GM23338 (cell line): ENCODE measurements around the gene CNTNAP1. TPM values are rescaled to one million over a fixed set of nuclear protein-coding genes. Genes with fewer than 3 reads are reported as not detected.
A peak's percentile ranks its signal among the peaks of the same experiment; 100 is the strongest.

Source experiments
- ATAC-seq: fragments of 200-7000 bp; cut with Tn5 transposase; 3 replicates; pipeline ENCODE4 v1.9.1; 2020
- DNase-seq: peaks from one replicate; pipeline ENCODE4 v3.0.0-alpha.2; 2015; ENCODE audit warnings: low spot score
- H2AFZ ChIP-seq: fragments of 200-600 bp; sonication (generic); 2 replicates; pipeline ENCODE4 v1.8.0; 2016; ENCODE audit warnings: antibody characterized with exemption, mild to moderate bottlenecking, moderate library complexity
- H3F3A ChIP-seq: fragments of 200-600 bp; sonication (generic); replicated peaks from 2 replicates; pipeline ENCODE4 v1.8.0; 2017; ENCODE audit warnings: antibody characterized with exemption, mixed run types, low read depth
- H3K27ac ChIP-seq: fragments of 200-600 bp; sonication (generic); 2 replicates; pipeline ENCODE4 v1.6.1; 2016; ENCODE audit warnings: low read depth
- H3K27me3 ChIP-seq: fragments of 200-600 bp; sonication (generic); 2 replicates; pipeline ENCODE4 v1.8.0; 2016; ENCODE audit warnings: mild to moderate bottlenecking, mixed run types, moderate library complexity; ENCODE audit not compliant: insufficient read depth
- H3K36me3 ChIP-seq: fragments of 200-600 bp; sonication (generic); 2 replicates; pipeline ENCODE4 v1.8.0; 2016; ENCODE audit warnings: mild to moderate bottlenecking; ENCODE audit not compliant: insufficient read depth
- H3K4me1 ChIP-seq: fragments of 200-600 bp; sonication (generic); 2 replicates; pipeline ENCODE4 v1.8.0; 2016; ENCODE audit warnings: mild to moderate bottlenecking, moderate library complexity; ENCODE audit not compliant: insufficient read depth
- H3K4me2 ChIP-seq: fragments of 200-600 bp; sonication (generic); 2 replicates; pipeline ENCODE4 v1.7.1; 2017; ENCODE audit warnings: mixed run types
- H3K4me3 ChIP-seq: fragments of 200-600 bp; sonication (generic); 2 replicates; pipeline ENCODE4 v1.6.1; 2016; ENCODE audit warnings: mixed run types
- H3K79me2 ChIP-seq: fragments of 200-600 bp; sonication (generic); replicated peaks from 2 replicates; pipeline ENCODE4 v1.8.0; 2017; ENCODE audit warnings: mild to moderate bottlenecking; ENCODE audit not compliant: insufficient read depth
- H3K9me2 ChIP-seq: fragments of 200-600 bp; sonication (generic); 2 replicates; pipeline ENCODE4 v1.8.0; 2017; ENCODE audit not compliant: insufficient read depth
- H4K20me1 ChIP-seq: fragments of 200-600 bp; sonication (generic); replicated peaks from 2 replicates; pipeline ENCODE4 v1.8.0; 2017; ENCODE audit warnings: mild to moderate bottlenecking; ENCODE audit not compliant: insufficient read depth
- H3K27ac Mint-ChIP-seq: 2 replicates; pipeline ENCODE4 v1.8.0; 2020; ENCODE audit warnings: inconsistent platforms, mild to moderate bottlenecking, moderate library complexity, mixed read lengths
- H3K27me3 Mint-ChIP-seq: 3 replicates; pipeline ENCODE4 v1.8.0; 2022; ENCODE audit warnings: low read depth, mild to moderate bottlenecking, moderate library complexity, mixed read lengths, inconsistent platforms; ENCODE audit not compliant: insufficient read depth, poor library complexity
- H3K36me3 Mint-ChIP-seq: 3 replicates; pipeline ENCODE4 v1.8.0; 2021; ENCODE audit warnings: low read depth, mild to moderate bottlenecking, inconsistent platforms, moderate library complexity, mixed read lengths
- H3K4me1 Mint-ChIP-seq: 3 replicates; pipeline ENCODE4 v1.8.0; 2020; ENCODE audit warnings: mild to moderate bottlenecking, inconsistent platforms, mixed read lengths
- H3K4me3 Mint-ChIP-seq: 3 replicates; pipeline ENCODE4 v1.8.0; 2021; ENCODE audit warnings: moderate library complexity, mild to moderate bottlenecking, inconsistent platforms, mixed read lengths
- H3K9me3 Mint-ChIP-seq: 3 replicates; pipeline ENCODE4 v1.8.0; 2020; ENCODE audit warnings: moderate library complexity, mild to moderate bottlenecking, inconsistent platforms, mixed read lengths
- CREB1 ChIP-seq: fragments of 250-450 bp; sonication (Bioruptor Pico); IDR thresholded peaks from 2 replicates; pipeline ENCODE4 v1.5.0; 2020; ENCODE audit warnings: low read depth, mild to moderate bottlenecking, moderate library complexity
- CTCF ChIP-seq, 2 experiments: fragments of 200-600 bp in 1 of 2; sonication (generic) in 1 of 2; conservative IDR thresholded peaks; 2 replicates each; pipeline versions ENCODE4 v1.5.1 to v1.6.1; 2016 to 2017; ENCODE audit warnings: antibody characterized with exemption in 2 of 2, low read depth in 2 of 2, mild to moderate bottlenecking in 2 of 2, moderate library complexity in 1 of 2
- ETS1 ChIP-seq: IDR thresholded peaks from 2 replicates; pipeline ENCODE4 v1.6.1; 2016; ENCODE audit warnings: antibody characterized with exemption
- EZH2 ChIP-seq: fragments of 200-600 bp; sonication (generic); IDR thresholded peaks from one replicate; pipeline ENCODE4 v1.8.0; 2017; ENCODE audit warnings: antibody characterized with exemption, mild to moderate bottlenecking, low read depth; ENCODE audit not compliant: unreplicated experiment
- EZH2phosphoT487 ChIP-seq: fragments of 200-600 bp; sonication (generic); IDR thresholded peaks from one replicate; pipeline ENCODE4 v1.8.1; 2018; ENCODE audit warnings: antibody characterized with exemption; ENCODE audit not compliant: unreplicated experiment
- JUNB ChIP-seq: IDR thresholded peaks from one replicate; pipeline ENCODE4 v1.6.1; 2016; ENCODE audit warnings: antibody characterized with exemption; ENCODE audit not compliant: unreplicated experiment
- NANOG ChIP-seq: IDR thresholded peaks from 2 replicates; pipeline ENCODE4 v1.6.1; 2016; ENCODE audit warnings: antibody characterized with exemption, borderline replicate concordance
- POLR2AphosphoS5 ChIP-seq: IDR thresholded peaks from 2 replicates; pipeline ENCODE4 v1.6.1; 2016; ENCODE audit warnings: antibody characterized with exemption, low read depth
- REST ChIP-seq: IDR thresholded peaks from one replicate; pipeline ENCODE4 v1.6.1; 2018; ENCODE audit warnings: antibody characterized with exemption; ENCODE audit not compliant: unreplicated experiment
- STAT1 ChIP-seq: IDR thresholded peaks from one replicate; pipeline ENCODE4 v1.6.1; 2016; ENCODE audit warnings: antibody characterized with exemption; ENCODE audit not compliant: unreplicated experiment
- ZNF114 ChIP-seq: fragments of 250-450 bp; sonication (Bioruptor Pico); IDR thresholded peaks from 2 replicates; pipeline ENCODE4 v1.5.0; 2020; ENCODE audit warnings: mild to moderate bottlenecking, moderate library complexity
- ZNF331 ChIP-seq: fragments of 250-450 bp; sonication (Bioruptor Pico); IDR thresholded peaks from 2 replicates; pipeline ENCODE4 v1.5.0; 2020; ENCODE audit warnings: low read depth, mild to moderate bottlenecking, moderate library complexity
- polyA plus RNA-seq: library from polyadenylated mRNA; unstranded; fragments of >200 nt; fragmentation: Nextera tagmentation; extraction: Ambion mirVana; gene quantifications from 2 replicates; pipeline ENCODE4 v1.2.1, GENCODE V29; 2016
- total RNA-seq: library from RNA; depleted of rRNA; stranded (reverse); fragments of >200 nt; shearing (Covaris generic); gene quantifications from 2 replicates; pipeline ENCODE4 v1.2.3, GENCODE V29; 2014

CNTNAP1 gene
- total and polyA plus RNA-seq, 2 experiments from 2014 or later: 1.3 to 5.0 TPM

- no peak for TF ChIP-seq REST
Measured at GRCh38 chr17:42640121-42640520, 42.2 kb upstream of the CNTNAP1 start (continued).

DNA sequence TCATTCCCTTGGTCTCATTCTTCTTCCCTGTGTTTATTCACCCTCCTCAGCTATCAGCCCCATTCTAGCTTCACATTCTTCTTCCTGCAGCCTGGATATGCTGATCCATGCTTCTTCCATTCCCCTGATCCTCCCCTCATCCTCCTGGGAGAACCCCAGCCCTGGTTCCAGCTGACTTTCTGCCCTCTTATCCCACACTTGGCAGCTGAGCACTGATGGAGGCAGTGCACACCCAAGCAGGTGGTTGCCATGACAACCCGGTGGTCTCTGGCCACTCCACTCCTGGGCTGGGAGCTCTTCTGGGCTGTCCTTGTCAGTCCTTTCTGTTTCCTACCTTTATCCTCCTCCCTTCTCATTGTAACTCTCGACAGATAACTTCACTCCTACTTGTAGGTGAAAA is 40.0 kb upstream of the CNTNAP1 start:
- Histone ChIP-seq H3K27ac (no peak overlapping the region), H2AFZ (peak overlapping the region; percentile 93), H3F3A (no peaks in the 10 kb centered on the region), H3K4me2 (no peak overlapping the region), H3K9me2 (no peaks in the 10 kb centered on the region), H3K79me2 (no peaks in the 10 kb centered on the region), H3K36me3 (no peaks in the 10 kb centered on the region), H3K4me1 (peaks cover 5% of the 10 kb centered on the region; the same call in 1 of the 2 replicates), H4K20me1 (no peaks in the 10 kb centered on the region), H3K4me3 (no peak overlapping the region), H3K27me3 (no peaks in the 10 kb centered on the region)
- peak; percentile 67 for ATAC-seq
- peak; percentile 53 for DNase-seq
- Mint-ChIP-seq H3K27me3 (peaks cover 8% of the 10 kb centered on the region), H3K9me3 (no peaks in the 10 kb centered on the region), H3K4me1 (peaks cover 8% of the 10 kb centered on the region), H3K27ac (no peak overlapping the region), H3K36me3 (no peaks in the 10 kb centered on the region), H3K4me3 (no peak overlapping the region)
- no peak for TF ChIP-seq ZNF114 (CRISPR knock-in tag)
- no peak for TF ChIP-seq NANOG
- TF ChIP-seq CREB1: no peak

DNA sequence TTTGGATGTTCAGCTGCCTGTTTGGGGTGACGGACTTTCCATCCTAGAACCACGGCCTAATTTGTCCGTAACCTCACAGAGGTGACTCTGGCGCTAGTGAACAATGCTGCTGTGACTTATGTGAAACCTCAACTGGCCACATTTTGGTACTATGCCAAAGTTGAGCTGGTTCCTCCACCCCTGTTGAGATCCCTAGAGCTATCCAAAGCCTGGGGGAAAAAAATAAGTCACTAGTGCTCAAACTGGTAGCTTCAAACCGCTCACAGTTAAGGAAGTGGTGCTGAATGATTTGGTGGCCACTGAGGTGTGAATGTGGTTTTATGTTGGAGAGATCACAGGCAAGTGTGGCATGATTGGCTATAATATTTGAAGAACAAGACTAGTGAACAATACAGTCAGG is 34.6 kb upstream of the CNTNAP1 start:
- peaks cover 2% of the 10 kb centered on the region; the same call in 2 of the 3 replicates for H3K4me1 Mint-ChIP-seq
- no peak for DNase-seq
- H3K79me2 ChIP-seq: no peaks in the 10 kb centered on the region
- no peaks in the 10 kb centered on the region; the same call in 2 of the 3 replicates for H3K9me3 Mint-ChIP-seq
- peaks cover 3% of the 10 kb centered on the region; the same call in 1 of the 2 replicates for H3K4me1 ChIP-seq
- H4K20me1 ChIP-seq: no peaks in the 10 kb centered on the region
- H3K36me3 Mint-ChIP-seq: no peaks in the 10 kb centered on the region
- peaks cover 11% of the 10 kb centered on the region for H3K27me3 Mint-ChIP-seq
- no peak for ATAC-seq
- H3K36me3 ChIP-seq: no peaks in the 10 kb centered on the region
- H3K4me2 ChIP-seq: no peak overlapping the region
- no peaks in the 10 kb centered on the region for H3K9me2 ChIP-seq
- no peak overlapping the region for H3K27ac Mint-ChIP-seq
- H3K27me3 ChIP-seq: no peaks in the 10 kb centered on the region
- no peaks in the 10 kb centered on the region for H3F3A ChIP-seq
- H3K4me3 Mint-ChIP-seq: no peak overlapping the region
- H3K27ac ChIP-seq: no peak overlapping the region
- H2AFZ ChIP-seq: peak overlapping the region; percentile 74; the same call in 1 of the 2 replicates
- no peak overlapping the region for H3K4me3 ChIP-seq
- TF ChIP-seq EZH2 (no peak), REST (no peak), ZNF331 (CRISPR knock-in tag) (no peak), CTCF (conservative IDR thresholded peaks at IDR 0.05; ENCODE audit: low read depth in 2 of 2) (no peak), JUNB (no peak), EZH2phosphoT487 (no peak), ETS1 (no peak), POLR2AphosphoS5 (no peak), STAT1 (no peak), ZNF114 (CRISPR knock-in tag) (no peak), CREB1 (no peak)
